Head of caudate nucleus (tissue), 42 donors: ENCODE data around the gene SDCBP2.

Source experiments
- DNase-seq, 42 donors: peaks; one replicate each; pipeline versions ENCODE4 v3.0.0 to v3.0.0-alpha.2; 2020 to 2021; ENCODE audit warnings: mixed read lengths in 7 of 42
- intact Hi-C: fragments of 100-400 bp; cut with DNase I; formaldehyde crosslinking; loops from one replicate; pipeline ENCODE4 v1.15.0; 2022

The SDCBP2 gene

DNA sequence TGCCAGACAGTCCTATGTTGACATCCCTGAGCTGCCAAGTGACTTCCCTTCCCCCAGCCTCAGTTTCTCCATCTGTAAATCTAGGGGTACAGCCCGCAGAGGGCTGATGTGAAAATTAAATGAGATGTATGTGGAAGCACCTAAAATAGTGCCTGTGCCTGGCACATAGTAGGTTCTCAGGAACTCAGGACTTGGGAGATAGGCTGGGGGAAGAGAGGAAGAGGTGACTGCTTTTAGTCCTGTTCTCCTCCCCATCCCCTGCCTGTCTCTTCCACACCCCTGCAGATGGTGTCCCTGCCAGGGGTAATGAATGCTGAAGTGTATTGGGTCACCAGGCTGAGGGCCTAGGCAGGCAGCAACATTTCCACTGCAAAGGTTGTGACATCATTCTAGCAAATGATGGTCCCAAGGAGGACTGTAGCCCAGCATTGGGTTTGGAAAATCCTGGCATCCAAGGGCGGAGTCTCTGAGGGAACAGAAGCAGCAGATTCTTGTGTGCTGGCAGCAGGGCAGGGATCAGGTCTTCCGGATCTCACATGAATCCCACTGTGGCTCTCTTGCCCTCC lies 61.0 kb downstream of the SDCBP2 start:
- peak in 1 of 42 donors; percentile 42 for DNase-seq
- intact Hi-C loops: no loop called here

DNA sequence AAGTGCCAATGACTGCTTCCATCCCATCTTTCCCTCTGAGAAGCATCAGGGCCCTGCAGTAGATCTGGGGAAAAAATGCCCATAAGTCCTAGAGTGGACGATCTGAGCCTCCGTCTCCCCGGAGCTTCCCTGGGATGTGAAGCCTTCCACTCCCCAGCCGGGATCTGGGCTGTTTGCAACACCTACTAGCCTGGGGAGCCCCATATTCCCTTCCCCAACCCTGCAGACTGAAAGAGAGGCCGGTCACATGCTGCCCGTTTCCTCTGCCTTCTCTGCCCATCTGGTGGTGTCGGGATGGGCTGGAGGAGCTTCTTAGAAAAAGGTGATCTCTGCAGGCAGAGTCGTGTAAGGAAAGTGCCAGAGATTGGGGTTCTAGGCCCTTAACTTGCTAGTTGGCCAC lies 61.8 kb downstream of the SDCBP2 start:
- intact Hi-C loops: no loop called here
- peak in 2 of 42 donors; percentile 33 to 38 for DNase-seq

DNA sequence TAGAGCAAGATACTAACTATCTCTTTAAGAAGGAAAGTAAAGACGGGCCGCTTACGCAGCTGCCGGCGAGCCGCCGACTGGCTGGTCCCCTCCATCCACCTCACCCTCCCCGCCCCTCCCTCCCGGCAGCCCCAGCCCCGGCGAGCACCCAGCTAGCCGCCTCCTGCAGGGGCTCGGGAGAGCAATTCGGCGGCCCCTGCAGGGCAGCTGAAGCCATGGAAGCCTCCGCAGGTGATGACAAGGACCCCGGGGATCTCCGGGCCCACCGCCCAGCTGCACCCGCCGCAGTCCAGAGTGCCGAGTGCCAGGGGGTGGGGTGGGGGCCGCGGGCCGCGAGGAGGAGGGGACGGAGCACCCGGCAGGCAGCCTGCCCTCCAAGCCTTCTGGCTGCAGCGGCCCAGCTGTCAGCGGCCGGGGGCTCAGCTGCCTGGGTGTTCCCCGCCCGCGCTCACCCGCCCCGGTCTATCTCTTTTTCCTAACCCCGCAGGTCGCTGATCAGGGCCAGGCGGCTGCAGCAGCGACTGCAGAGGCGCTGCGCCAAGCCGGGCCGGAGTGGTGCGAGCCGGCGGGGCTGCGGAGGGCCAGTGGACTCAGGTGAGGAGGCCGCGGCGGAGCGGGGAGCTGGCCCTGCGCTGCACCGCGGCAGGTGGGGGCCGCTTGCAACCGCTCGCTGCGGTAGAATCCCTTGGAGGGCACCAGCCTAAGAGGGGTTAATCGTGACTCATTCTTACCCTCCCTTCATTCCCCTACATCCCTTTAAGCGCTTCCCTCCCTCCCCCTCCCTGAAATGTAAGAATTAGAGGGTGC lies 62.6 kb downstream of the SDCBP2 start, which contains the start of gene SNPH:
Gene SNPH (plus strand): TSS at position 128 of the 807 bp plus-strand sequence. CDS start 29,946 bp downstream, outside the sequence.
- intact Hi-C loops: no loop called here
- peak; percentile 43 to 92 (median 76) for DNase-seq

DNA sequence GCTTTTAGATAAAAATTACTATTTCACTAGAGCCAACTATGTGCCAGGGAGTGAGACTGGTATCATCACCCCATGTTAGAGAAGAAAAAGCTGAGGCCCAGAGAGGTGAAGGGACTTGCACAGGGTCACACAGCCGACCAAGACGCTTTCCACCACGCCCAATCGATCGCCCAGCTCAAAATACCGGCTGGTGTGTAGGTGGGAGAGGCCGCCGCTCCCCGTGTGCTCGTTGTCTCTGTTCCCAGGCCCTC lies 63.1 kb downstream of the SDCBP2 start:
- DNase-seq: no peak
- intact Hi-C loops: no loop called here

DNA sequence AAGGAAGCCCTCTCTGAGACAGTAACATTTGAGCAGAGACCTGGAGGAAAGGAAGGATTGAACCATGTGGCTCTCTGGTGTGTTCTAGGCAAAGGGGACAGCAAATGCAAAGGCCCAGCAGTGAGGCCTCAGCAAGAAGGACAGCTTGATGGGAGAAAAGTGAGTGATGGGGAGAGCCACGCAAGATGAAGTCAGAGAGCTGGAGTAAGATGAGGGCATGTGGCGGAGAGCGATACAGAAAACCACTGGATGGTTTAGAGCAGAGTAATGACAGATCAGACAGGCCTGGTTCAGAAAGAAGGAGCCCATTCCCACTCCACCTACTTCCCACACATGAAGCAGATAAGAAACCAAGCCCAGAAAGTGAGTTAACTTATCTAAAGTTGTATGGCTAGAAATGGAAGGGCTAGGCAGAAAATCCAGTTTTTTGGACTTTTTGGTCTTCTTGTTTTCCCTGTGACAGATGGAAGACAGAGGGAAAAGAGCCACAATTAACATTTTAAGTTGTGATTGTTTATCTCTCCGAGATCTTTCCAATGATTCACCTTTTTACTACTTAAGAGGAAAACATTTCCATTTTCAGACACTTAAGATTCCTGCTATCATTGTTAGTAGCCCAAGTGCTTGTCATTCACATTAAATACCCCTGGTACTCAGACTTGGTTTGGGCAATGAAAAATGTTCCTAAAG lies 63.6 kb downstream of the SDCBP2 start:
- intact Hi-C loops: no loop called here
- DNase-seq: no peak

DNA sequence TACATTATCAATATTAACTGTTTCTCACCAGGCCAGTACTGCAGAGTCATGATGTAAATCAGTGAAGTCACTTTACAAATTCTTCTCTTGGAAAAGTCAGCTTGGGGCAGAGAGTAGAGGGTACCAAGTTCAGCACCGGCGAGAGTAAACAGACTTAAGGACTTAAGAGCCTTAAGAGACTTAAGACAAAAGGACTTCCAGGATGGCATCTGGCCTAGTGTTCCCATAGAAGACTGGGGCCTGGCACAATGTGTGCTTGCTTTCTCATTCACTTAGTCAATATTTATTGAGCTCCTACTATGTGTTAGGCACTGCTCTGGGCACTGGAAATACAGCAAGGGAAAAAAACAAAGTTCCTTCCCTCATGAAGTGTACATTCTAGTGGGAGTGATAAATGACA lies 64.2 kb downstream of the SDCBP2 start:
- no peak for DNase-seq
- intact Hi-C loops: no loop called here

DNA sequence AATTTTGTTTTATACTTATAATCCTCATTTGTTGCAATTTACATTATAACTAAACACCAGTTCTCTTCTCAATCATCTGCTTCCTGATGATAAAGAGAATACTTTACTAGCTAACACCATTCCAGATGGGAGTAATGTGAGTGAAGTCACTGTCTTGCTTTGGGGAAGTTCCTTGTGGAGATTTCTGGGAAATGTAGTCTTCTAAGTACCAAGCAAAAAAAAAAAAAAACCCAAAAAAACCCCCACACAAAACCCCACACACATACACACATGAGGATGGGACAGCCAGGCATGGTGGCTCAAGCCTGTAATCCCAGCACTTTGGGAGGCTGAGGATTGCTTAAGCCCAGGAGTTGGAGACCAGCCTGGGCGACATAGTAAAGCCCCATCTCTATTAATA lies 65.1 kb downstream of the SDCBP2 start:
- DNase-seq: no peak
- intact Hi-C loops: no loop called here
